Measurements from ENCODE around the gene AFAP1L2.

GRCh38 chr10:114307731-114308130 lies 96.6 kb downstream of the AFAP1L2 start:
- TF ChIP-seq, protein P1, sequence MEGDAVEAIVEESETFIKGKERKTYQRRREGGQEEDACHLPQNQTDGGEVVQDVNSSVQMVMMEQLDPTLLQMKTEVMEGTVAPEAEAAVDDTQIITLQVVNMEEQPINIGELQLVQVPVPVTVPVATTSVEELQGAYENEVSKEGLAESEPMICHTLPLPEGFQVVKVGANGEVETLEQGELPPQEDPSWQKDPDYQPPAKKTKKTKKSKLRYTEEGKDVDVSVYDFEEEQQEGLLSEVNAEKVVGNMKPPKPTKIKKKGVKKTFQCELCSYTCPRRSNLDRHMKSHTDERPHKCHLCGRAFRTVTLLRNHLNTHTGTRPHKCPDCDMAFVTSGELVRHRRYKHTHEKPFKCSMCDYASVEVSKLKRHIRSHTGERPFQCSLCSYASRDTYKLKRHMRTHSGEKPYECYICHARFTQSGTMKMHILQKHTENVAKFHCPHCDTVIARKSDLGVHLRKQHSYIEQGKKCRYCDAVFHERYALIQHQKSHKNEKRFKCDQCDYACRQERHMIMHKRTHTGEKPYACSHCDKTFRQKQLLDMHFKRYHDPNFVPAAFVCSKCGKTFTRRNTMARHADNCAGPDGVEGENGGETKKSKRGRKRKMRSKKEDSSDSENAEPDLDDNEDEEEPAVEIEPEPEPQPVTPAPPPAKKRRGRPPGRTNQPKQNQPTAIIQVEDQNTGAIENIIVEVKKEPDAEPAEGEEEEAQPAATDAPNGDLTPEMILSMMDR (IDR thresholded peaks at IDR 0.05): no peak
- TF ChIP-seq POLR2AphosphoS5 (IDR thresholded peaks at IDR 0.05): no peak
